Fibroblast of lung (primary cell): Measurements from ENCODE around the gene PBOV1. TPM values are rescaled to one million over a fixed set of nuclear protein-coding genes. Genes with fewer than 3 reads are reported as not detected.

Source experiments
- DNase-seq, 2 donors: peaks; one replicate each; pipeline versions ENCODE4 v3.0.0 to v3.0.0-alpha.2; 2010; ENCODE audit warnings: low read depth in 2 of 2
- H2AFZ ChIP-seq: 2 replicates; pipeline ENCODE4 v1.5.1; 2012; ENCODE audit warnings: low read length, control low read depth, inconsistent platforms
- H3K27ac ChIP-seq: 2 replicates; pipeline ENCODE4 v1.5.1; 2011; ENCODE audit warnings: low read length, control low read depth; ENCODE audit not compliant: insufficient read depth
- H3K27me3 ChIP-seq: 2 replicates; pipeline ENCODE4 v1.5.1; 2011; ENCODE audit warnings: mild to moderate bottlenecking, low read length; ENCODE audit not compliant: control insufficient read depth, insufficient read depth
- H3K36me3 ChIP-seq: 2 replicates; pipeline ENCODE4 v1.5.1; 2011; ENCODE audit warnings: low read length; ENCODE audit not compliant: control insufficient read depth, insufficient read depth
- H3K4me1 ChIP-seq: 2 replicates; pipeline ENCODE4 v1.5.1; 2011; ENCODE audit warnings: low read length; ENCODE audit not compliant: control insufficient read depth, insufficient read depth; ENCODE audit errors: extremely low read depth
- H3K4me2 ChIP-seq: 2 replicates; pipeline ENCODE4 v1.5.1; 2011; ENCODE audit warnings: low read length, control low read depth; ENCODE audit not compliant: insufficient read depth; ENCODE audit errors: extremely low read depth
- H3K4me3 ChIP-seq, 4 experiments: fragments of 200-600 bp in 1 of 4; sonication (generic) in 1 of 4; replicated peaks in 1 of 4; 2 replicates each; pipeline ENCODE4 v1.5.1; 2011 to 2016; ENCODE audit warnings: low read length in 4 of 4, low read depth in 3 of 4, mild to moderate bottlenecking in 3 of 4, control low read depth in 2 of 4, inconsistent platforms in 1 of 4, mixed read lengths in 1 of 4; ENCODE audit not compliant: insufficient read depth in 1 of 4; ENCODE audit errors: control extremely low read depth in 1 of 4
- H3K79me2 ChIP-seq: 2 replicates; pipeline ENCODE4 v1.5.1; 2012; ENCODE audit warnings: mild to moderate bottlenecking, low read length, inconsistent platforms; ENCODE audit not compliant: control insufficient read depth, insufficient read depth
- H3K9ac ChIP-seq: 2 replicates; pipeline ENCODE4 v1.5.1; 2011; ENCODE audit warnings: mild to moderate bottlenecking, low read length, control low read depth; ENCODE audit not compliant: insufficient read depth
- H3K9me3 ChIP-seq: 2 replicates; pipeline ENCODE4 v1.5.1; 2012; ENCODE audit warnings: low read depth, low read length; ENCODE audit not compliant: control insufficient read depth, insufficient read depth
- H4K20me1 ChIP-seq: 2 replicates; pipeline ENCODE4 v1.5.1; 2011; ENCODE audit warnings: low read length; ENCODE audit not compliant: control insufficient read depth, insufficient read depth; ENCODE audit errors: extremely low read depth
- EZH2 ChIP-seq: IDR thresholded peaks from 2 replicates; pipeline ENCODE4 v1.5.1; 2012; ENCODE audit warnings: low read length, control low read depth, mild to moderate bottlenecking; ENCODE audit errors: missing control alignments
- polyA plus RNA-seq, 2 donors: library from polyadenylated mRNA; depleted of rRNA in 1 of 2; stranded (reverse) in 1 of 2; unstranded in 1 of 2; fragments of >200 nt; gene quantifications; 2 replicates each; pipeline ENCODE4 v1.2.1, GENCODE V29; 2011 to 2012; ENCODE audit warnings: missing spikeins in 1 of 2
- total RNA-seq: library from RNA; depleted of rRNA; stranded (reverse); fragments of >200 nt; gene quantifications from 2 replicates; pipeline ENCODE4 v1.2.1, GENCODE V29; 2014
- TF ChIP-seq, protein P1 (sequence below), 2 donors: IDR thresholded peaks in 1 of 2; conservative IDR thresholded peaks in 1 of 2; 1 replicate in 1 of 2; 2 replicates in 1 of 2; pipeline ENCODE4 v1.5.1; 2011 to 2012; ENCODE audit warnings: low read length in 2 of 2, control low read depth in 1 of 2, inconsistent platforms in 1 of 2, low read depth in 1 of 2, mild to moderate bottlenecking in 1 of 2

The PBOV1 gene
- total and polyA plus RNA-seq, 2 donors (not counting 1 experiment from before 2014, with no cell fraction given): not detected

DNA sequence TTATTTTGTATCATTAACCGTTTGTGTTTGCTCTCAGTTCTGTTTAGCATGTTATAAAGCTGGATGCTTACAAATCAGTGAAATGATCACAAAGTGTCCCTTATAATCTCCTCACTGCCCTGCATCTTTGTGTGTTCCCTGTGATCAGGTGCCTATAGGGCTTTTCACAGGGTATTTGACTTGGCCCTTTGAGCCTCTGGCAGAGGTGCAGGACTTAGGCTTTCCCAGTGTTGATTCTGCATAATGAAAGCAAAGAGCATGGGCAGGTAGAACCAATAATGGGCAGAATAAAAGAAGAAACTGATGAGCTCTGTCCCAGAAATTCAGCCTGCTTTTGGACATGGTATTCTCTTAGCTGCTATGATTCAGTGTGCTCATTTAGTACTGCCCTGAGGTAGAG lies 16.9 kb upstream of the PBOV1 start:
- Histone ChIP-seq H4K20me1 (no peaks in the 10 kb centered on the region), H3K9me3 (no peaks in the 10 kb centered on the region), H3K9ac (no peak overlapping the region), H3K27me3 (no peaks in the 10 kb centered on the region), H2AFZ (no peak overlapping the region), H3K4me1 (no peaks in the 10 kb centered on the region), H3K27ac (no peak overlapping the region), H3K4me2 (no peak overlapping the region), H3K79me2 (no peaks in the 10 kb centered on the region), H3K36me3 (no peaks in the 10 kb centered on the region), H3K4me3 (no peak overlapping the region)
- TF ChIP-seq, protein P1, sequence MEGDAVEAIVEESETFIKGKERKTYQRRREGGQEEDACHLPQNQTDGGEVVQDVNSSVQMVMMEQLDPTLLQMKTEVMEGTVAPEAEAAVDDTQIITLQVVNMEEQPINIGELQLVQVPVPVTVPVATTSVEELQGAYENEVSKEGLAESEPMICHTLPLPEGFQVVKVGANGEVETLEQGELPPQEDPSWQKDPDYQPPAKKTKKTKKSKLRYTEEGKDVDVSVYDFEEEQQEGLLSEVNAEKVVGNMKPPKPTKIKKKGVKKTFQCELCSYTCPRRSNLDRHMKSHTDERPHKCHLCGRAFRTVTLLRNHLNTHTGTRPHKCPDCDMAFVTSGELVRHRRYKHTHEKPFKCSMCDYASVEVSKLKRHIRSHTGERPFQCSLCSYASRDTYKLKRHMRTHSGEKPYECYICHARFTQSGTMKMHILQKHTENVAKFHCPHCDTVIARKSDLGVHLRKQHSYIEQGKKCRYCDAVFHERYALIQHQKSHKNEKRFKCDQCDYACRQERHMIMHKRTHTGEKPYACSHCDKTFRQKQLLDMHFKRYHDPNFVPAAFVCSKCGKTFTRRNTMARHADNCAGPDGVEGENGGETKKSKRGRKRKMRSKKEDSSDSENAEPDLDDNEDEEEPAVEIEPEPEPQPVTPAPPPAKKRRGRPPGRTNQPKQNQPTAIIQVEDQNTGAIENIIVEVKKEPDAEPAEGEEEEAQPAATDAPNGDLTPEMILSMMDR (conservative IDR thresholded peaks at IDR 0.05 in 1 of 2, IDR thresholded peaks at IDR 0.05 in 1 of 2; ENCODE audit: low read depth in 1 of 2, low read length in 2 of 2): no peak
- no peak for TF ChIP-seq EZH2
- no peak for DNase-seq

DNA sequence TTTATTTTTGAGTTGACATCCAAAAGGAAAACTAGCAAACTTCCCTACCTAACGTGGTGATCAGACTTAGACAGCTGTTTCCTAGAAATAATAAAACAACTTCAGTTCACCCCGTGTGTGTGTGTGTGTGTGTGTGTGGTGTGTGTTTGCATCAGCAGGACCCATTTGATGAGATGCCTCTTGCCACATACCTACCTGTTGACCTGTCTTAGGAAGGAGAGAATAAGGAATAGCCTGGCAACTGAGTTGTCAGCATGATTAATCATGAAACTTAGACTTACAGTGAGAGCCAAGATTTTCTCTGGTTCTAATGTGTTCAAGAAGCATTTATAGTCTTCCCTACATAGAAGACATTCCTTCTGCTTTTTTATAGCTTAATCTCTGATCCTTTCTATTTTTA lies 16.1 kb upstream of the PBOV1 start:
- H3K27ac ChIP-seq: no peak overlapping the region
- no peaks in the 10 kb centered on the region for H3K9me3 ChIP-seq
- H2AFZ ChIP-seq: no peak overlapping the region
- H3K4me2 ChIP-seq: no peak overlapping the region
- no peaks in the 10 kb centered on the region for H3K4me1 ChIP-seq
- TF ChIP-seq, protein P1 (conservative IDR thresholded peaks at IDR 0.05 in 1 of 2, IDR thresholded peaks at IDR 0.05 in 1 of 2; ENCODE audit: low read depth in 1 of 2, low read length in 2 of 2): no peak
- H4K20me1 ChIP-seq: no peaks in the 10 kb centered on the region
- no peaks in the 10 kb centered on the region for H3K79me2 ChIP-seq
- peak in 1 of 2 donors; percentile 53 for DNase-seq
- H3K36me3 ChIP-seq: no peaks in the 10 kb centered on the region
- no peak overlapping the region for H3K4me3 ChIP-seq
- H3K9ac ChIP-seq: no peak overlapping the region
- no peaks in the 10 kb centered on the region for H3K27me3 ChIP-seq

DNA sequence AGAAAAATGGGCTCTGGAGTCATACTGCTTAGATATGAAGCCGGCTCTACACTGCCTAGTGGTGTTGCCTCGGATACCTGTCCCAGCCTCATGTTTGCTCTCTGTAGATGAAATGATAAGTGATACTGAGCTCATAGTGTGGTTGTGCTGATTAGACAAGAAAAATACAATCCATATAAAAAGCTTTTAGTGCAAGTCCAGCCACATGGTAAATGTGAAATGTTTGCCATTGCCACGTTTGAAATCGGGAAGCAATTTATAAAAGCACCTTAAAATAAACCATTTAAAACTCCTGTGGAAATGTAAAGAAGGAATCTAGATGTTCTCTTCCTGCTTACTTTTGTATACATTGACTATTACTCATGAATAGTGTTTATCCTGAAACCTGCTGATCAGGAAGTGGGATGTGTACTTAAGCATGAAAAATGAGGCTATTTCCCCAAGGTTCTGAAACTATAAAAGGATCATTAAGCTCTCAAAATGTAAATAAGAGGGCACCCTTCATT lies 13.1 kb upstream of the PBOV1 start:
- TF ChIP-seq EZH2: no peak
- TF ChIP-seq, protein P1 (conservative IDR thresholded peaks at IDR 0.05 in 1 of 2, IDR thresholded peaks at IDR 0.05 in 1 of 2; ENCODE audit: low read depth in 1 of 2, low read length in 2 of 2): no peak
- H2AFZ ChIP-seq: no peak overlapping the region

More for the DNA sequence above, 13.1 kb upstream of the PBOV1 start:
- Histone ChIP-seq H3K4me2 (no peak overlapping the region), H3K27me3 (no peaks in the 10 kb centered on the region), H3K36me3 (no peaks in the 10 kb centered on the region), H4K20me1 (no peaks in the 10 kb centered on the region), H3K4me3 (no peak overlapping the region), H3K4me1 (no peaks in the 10 kb centered on the region), H3K9ac (no peak overlapping the region), H3K27ac (no peak overlapping the region), H3K79me2 (no peaks in the 10 kb centered on the region), H3K9me3 (no peaks in the 10 kb centered on the region)
- DNase-seq: no peak
